ENCODE data around the gene VCL.
"Not testable (repeated sequence)": the region's sequence is repeated elsewhere in the genome, so short reads cannot be mapped to it uniquely, and the experiment has no call there.

The VCL gene

GRCh38 chr10:73971636-73972354 lies 26.1 kb upstream of the VCL start:
- no peak for DNase-seq (ENCODE audit: low spot score)

DNA sequence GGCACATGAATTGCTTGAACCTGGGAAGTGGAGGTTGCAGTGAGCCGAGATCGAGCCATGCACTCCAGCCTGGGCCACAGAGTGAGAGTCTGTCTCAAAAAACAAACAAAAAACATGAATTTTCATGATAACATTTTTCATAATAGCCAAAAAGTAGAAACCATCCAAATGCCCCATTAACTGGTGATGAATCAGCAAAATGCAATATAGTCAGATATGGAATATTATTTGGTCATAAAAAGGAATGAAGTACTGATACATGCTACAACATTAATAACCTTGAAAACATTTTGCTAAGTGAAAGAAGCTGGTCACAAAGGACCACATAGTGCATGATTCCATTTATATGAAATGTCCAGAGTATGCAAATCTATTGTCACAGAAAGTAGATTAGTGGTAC lies 24.5 kb upstream of the VCL start:
- no peak for DNase-seq (ENCODE audit: low spot score)

DNA sequence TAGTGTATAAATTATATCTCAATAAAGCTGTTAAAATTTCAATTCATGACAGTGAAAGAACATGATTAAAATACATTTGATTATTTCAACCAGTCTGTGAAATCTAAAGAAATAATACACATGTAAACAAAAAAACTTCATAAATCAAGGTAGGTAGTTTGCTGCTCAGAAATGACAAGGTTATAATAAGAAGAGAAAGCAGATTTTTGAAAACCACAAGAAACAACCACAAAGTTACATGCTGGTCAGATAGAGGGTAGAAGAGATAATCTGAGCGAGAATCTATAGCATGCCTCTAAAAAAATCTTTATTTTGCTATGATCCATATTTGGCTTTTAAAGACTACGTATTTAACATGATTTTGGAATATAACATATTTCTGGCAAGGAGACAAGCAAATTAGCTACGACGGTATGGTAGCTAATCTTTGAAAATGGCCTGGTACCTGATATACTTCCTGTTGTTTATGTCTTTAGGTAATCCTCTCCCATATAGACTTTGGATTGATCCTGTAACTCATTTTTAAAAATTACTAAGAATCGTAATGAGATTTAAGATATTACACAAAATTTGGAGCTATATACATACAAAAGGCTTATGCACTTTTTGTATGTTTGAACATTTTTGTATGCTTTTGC lies 23.5 kb upstream of the VCL start:
- no peak for DNase-seq (ENCODE audit: low spot score)

- no peak for DNase-seq (ENCODE audit: low spot score)
Observed at GRCh38 chr10:73975388-73975787, 22.5 kb upstream of the VCL start.

DNA sequence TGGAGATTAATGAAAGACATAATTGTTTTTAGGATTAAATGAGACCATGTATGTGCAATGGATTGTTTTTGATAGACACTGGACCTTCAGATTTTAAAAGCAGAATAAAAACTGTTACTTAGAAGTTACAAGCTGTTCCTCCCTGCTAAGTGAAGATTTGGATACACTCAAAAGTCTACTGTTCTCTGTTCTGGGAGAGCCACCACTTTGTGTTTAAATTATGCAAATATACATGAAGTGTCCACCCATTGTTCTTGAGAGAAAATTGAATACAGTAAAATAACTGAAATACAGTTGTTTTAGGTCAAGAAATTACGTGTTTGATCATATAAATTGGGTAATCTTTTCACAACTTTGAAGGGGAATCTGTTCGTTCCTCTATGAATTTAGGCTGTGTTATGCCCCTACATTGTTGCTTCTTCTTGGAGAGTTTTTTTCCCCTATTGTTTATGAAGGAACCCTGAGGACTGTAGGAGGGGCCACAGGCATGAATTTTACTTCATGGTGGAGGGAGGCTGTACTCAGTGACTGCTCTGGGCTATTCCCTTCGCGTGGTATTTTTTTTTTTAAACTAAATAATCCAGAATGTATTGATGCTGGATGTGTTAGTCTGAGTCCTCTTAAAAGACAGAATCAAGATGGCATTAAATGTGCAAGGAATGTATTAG lies 18.6 kb upstream of the VCL start:
- no peak for DNase-seq (ENCODE audit: low spot score)

DNA sequence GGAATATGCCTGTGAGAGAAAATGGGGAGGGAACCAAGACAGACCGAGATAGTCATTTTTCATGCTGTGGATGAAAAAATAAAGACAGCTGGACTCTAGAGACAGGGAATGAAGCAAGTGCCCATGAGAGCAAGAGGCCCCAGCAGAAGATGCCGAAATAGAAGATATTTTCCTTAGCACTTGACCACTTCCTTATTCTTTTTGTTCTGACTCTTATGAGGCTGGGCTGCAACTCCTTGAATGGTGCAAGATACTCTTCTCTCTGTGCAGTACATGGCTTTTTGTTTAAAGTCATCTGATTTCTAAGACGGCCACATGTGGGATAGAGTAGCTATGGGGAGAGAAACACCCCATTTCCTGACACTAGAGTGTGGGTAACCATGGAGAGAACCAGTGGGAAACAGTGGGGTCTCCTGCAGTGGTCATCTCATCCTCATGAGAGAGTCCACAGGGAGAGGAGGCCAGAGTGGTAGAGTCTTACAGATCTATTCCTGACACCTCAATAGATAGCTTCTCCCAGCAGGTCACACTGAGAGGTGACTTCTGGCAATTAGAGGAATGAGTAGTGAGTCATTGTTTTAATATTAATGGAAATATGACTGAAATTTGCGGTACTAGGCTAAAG lies 18.0 kb upstream of the VCL start:
- no peak for DNase-seq (ENCODE audit: low spot score)

DNA sequence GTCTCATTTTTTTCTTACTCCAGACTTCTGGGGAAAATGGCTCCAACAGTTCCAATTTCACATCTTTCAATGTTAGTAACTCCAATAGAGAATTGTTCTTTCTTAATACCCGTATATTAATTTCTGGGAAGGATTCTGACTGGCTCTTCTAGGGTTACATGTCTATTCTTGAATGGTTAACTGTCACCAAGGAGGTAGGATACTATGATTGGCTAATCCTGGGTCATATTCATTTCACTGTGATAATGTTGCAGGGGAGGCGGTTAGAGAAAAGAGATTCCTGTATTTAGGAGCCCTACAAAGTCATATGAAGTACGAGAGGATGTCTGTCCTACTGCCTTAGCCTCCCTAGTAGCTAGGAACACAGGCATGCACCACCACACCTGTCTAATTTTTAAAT lies 16.1 kb upstream of the VCL start:
- no peak for DNase-seq (ENCODE audit: low spot score)

GRCh38 chr10:73983096-73984047 lies 14.5 kb upstream of the VCL start:
- no peak for DNase-seq (ENCODE audit: low spot score)

DNA sequence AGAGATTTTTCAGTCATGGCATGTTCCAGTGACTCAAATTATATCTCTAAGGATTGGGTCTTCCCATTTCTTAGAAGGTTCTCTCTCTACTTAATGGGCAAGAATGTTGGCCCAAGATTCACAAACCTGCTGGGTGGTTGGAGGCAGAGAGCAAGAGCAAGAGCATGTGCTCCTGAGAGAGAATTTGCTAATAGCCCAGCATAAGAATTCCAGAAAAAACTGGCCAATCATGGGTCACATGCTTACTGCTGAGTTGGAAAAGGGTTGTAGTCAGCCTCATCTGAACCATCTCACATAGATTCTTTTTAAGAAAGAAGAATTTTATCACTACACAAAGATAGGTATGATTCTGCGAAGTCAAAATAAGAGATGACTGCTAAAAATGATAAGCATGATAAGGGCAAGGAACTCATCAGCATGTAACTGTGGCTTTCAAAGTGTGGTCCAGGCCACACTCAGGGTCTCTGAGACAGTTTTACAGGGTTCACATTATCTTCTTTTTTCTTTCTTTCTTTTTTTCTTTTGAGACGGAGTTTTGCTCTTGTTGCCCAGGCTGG lies 8.2 kb upstream of the VCL start:
- DNase-seq (ENCODE audit: low spot score), result no peak

DNA sequence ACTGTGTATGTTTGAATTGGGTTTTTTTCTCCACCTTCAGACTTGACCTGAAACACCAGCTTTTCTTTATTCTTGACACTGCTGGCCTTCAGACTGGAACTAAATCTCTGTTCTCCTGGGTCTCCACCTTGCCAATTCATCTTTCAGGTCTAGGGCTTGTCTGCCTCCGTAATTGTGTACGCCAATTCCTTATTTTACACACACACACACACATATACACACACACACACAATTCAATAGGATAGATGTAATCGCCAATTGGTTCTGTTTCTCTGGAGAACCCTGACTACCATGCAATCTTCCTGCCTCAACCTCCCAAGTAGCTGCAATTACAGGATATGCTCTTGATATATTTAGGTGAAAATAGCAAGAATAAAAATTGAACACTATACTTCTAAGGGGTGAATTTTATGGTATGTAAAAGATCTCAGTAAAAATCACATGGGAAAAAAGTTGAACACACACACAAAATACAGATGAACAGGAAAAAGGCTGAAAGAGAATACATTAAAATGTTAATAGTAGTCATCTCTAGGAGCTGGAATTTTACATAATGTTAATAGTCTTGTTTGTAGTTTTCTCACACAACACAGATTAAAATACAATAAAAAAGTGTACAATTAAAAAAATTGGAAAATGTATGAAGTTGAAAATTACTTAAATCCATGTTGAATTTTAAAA lies 6.6 kb upstream of the VCL start:
- no peak for DNase-seq (ENCODE audit: low spot score)

DNA sequence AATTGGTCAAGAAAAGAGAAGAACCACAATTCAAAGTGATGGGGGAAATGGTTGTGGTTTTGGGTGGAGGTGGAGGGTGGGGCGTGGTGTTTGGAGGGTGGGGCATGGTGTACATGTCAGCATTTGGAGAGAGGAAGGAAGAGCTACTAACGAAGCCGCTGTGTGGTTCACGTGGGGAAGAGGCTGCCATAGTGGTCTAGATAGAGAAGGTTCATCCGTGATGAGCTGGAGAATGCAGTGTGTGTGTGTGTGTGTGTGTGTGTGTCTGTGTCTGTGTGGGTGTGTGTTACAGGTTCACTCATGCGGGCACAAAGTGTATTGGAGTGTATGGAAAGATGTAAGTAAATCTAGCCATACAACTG lies 6.1 kb upstream of the VCL start:
- no peak for DNase-seq (ENCODE audit: low spot score)

DNA sequence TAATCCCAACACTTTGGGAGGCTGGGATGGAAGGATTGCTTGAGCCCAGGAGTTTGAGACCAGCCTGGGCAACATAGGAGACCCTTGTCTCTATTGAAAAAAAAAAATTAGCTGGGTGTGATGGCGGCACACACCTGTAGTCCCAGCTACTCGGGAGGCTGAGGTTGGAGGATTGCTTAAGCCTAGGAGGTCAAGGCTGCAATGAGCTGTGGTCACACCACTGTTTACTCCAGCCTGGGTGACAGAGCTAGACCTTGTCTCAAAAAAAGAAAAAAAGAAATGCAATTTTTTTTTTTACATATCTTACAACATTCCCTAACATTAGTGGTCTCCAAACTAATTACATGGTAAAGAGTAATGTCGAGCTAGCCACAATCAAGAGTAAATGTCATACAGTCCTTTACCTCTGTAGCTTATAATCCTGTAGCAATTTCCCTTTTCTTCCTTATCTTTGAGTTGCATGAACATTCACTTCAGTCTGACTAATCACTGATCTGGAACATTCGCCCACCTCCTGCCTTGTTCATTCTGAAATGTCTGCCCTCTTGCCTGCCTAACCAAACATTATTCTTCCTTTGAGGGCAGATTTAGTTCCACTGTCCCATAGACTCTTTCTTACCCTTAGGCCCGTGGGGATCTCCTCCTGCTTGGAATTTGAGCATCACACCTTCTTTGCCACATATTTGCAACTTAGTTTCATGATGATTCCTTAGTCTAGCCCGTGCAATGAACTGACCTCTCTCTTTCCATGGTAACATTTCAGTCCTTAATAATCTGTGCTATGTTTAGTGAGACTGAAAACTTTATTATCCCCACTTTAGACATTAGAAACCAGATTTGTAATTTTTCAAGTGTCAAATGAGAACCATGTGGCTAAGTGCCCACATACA lies 4.8 kb upstream of the VCL start:
- DNase-seq (ENCODE audit: low spot score), result no peak

DNA sequence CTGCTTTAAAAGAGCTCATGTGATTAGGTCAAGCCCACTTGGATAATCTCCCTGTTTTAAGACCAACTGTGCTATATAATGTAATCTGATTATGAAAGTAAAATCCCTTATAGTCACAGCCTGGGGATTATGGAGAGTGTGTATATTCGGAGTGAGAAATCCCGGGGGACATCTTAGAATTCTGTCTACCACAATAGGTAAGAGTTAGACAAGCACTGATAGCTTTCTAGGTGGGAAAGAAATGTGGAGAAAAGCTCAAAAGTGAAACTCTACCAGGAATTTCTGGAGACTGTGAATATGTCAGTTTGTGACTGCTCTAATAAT lies 2.9 kb upstream of the VCL start:
- no peak for DNase-seq (ENCODE audit: low spot score)

GRCh38 chr10:73997461-73997786 lies 492 bp upstream of the VCL start:
- DNase-seq (ENCODE audit: low spot score), result no peak

DNA sequence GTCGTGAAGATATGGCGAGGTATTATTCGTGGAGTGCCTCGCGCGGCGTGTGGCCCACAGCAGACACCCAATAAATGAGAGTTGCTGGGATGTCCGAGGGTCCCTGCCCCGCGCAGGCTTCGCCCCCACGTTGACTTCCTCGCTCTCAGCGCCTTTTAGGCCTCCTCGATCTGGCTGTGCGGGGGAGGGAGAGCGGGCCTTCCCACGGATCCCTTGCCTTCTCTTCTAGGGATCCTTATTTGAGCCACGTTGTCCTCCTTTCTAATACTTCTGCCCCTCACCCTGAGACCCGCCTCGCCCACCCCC lies 660 bp downstream of the VCL start:
- no peak for DNase-seq (ENCODE audit: low spot score)

- DNase-seq (ENCODE audit: low spot score), result peak; percentile 65
Observed at GRCh38 chr10:73998929-73999691, 1.2 kb downstream of the VCL start.

- no peak for DNase-seq (ENCODE audit: low spot score)
Observed at GRCh38 chr10:73999703-74000102, 1.8 kb downstream of the VCL start.

DNA sequence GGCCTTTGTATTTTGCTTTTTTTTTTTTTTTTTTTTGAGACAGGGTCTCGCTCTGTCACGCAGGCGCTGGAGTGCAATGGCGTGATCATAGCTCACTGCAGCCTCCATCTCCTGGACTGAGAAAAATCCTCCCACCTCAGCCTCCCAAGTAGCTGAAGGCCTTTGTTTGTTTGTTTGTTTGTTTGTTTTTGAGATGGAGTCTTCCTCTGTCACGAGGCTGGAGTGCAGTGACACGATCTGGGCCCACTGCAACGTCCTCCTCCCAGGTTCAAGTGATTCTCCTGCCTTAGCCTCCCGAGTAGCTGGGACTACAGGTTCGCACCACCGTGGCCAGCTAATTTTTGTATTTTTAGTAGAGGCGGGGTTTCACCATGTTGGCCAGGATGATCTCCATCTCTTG lies 2.3 kb downstream of the VCL start:
- DNase-seq (ENCODE audit: low spot score), result not testable (repeated sequence)

- DNase-seq (ENCODE audit: low spot score), result no peak
Observed at GRCh38 chr10:74000892-74001669, 3.2 kb downstream of the VCL start.

Data from AG08396 (cell line).